ENCODE results near the gene CEP70.
"Not testable (repeated sequence)": the region's sequence is repeated elsewhere in the genome, so short reads cannot be mapped to it uniquely, and the experiment has no call there.

The CEP70 gene

DNA sequence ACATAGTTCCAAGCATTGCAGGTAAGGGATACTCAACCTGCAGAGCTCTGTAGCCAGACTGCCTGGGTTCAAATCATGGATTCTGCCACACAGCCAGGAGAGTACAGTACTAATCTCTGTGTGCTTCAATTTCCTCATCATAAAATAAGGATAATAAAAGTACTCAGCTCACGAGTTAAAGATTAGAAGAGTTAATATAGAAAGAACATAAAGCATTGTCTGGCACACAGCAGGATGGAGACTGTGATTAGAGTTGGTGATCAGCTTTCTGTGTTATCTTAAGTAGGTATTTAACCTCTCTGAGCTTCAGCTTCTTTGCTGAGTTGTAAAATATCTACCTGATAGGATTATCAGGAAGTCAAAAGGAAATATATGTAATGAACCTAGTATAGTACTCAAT is 2.7 kb downstream of the CEP70 start:
- DNase-seq, result no peak

DNA sequence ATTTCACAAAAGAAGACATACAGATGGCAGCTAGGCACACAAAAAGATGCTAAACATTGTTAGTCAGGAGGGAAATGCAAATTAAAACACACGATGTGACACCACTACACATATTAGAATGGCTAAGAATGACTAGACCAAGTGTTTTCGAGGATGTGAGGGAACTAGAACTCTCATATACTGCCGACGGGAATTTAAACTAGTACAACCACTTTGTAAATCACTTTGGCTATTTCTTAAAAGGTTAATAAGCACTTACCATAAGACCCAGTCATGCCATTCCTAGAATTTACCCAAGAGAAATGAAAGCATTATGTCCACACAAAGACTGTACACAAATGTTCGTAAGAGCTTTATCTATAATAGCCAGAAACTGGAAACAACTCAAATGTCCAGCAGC is 5.6 kb downstream of the CEP70 start:
- no peak for DNase-seq

DNA sequence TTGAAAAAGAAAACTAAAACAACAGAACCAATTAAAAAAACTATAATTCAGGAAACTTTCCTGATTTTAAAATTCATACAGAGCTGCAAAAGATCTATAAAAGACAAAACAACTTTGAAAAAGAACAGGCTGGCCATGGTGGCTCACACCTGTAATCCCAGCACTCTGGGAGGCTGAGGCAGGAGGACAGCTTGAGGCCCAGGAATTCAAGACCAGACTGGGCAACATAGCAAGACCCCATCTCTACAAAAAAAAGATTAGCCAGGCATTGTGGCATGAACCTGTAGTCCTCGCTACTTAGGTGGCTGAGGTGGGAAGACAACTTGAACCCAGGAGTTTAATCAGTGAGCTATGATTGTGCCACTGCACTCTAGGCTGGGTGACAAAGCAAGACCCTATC is 6.7 kb downstream of the CEP70 start:
- no peak for DNase-seq

DNA sequence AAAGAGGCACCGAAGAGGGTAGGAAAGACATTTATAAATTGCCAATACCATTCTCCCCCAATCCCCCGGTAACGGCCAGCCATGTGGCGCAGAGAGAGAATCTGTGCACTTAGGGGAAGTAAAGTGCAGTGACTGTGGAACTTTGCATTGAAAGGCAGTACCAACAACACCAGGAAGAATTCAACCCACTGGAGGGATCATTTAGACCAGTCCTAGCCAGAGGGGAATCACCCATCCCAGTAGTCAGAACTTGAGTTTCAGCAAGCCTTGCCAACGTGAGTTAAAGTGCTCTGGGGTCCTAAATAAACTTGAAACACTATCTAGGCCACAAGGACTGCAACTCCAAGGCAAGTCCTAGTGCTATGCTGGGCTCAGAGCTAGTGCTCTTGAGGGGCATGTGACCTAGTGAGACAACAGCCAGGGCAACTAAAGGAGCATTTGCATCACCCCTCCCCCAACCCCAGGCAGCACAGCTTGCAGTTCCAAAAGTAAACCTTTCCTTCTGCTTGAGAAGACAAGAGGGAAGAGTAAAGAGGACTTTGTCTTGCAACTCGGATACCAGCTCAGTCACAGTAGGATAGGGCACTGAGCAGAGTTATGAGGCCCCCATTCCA is 15.0 kb downstream of the CEP70 start:
- no peak for DNase-seq

DNA sequence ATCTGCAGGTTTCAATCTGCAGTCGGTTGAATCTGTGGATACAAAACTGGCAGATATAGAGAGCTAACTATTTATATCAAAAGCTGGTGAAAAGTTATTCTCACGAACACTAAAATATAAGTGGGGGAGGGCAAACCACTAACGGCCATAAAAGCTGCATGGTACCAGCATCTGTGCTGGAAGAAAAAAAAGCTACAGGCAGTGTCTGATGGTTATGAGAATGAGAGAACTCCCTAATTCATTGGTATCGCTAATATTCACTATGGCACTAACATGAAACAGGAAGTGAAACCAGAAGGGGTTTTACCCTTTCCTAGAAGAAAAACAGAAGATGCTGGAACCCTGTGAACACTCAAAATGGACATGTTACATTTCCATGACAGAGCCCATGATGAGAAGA is 15.9 kb downstream of the CEP70 start:
- no peak for DNase-seq

DNA sequence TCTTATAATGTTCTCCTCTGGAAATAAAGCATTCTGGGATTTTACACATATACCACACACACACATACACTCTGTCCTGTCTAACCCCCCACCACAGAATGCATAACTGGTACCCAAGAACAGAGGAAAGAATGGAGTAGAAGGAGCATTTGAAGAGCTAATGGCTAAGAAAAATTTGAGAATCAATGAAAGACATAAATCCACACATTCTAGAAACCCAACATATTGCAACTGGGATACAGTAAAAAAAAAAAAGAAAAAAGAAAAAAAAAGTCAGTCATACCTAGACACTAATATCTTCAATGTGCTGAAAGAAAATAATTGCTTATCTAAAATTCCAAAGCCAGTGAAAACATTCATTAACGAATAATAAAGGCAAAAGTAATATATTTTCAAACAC is 20.9 kb downstream of the CEP70 start:
- DNase-seq, result no peak

DNA sequence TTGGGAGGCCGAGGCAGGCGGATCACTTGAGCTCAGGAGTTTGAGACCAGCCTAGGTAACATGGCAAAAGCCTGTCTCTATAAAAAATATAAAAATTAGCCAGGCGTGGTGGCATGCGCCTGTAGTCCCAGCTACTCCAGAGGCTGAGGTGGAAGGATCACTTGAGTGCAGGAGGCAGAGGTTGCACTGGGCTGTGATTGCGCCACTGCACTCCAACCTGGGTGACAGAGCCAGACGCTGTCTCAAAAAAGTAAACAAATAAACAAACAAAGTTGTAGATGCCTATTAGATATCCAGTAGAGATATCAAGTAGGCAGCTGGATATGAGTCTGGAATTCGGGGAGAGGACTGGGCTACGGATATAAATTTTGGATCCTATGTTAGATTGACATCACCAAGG is 24.4 kb downstream of the CEP70 start:
- not testable (repeated sequence) for DNase-seq

DNA sequence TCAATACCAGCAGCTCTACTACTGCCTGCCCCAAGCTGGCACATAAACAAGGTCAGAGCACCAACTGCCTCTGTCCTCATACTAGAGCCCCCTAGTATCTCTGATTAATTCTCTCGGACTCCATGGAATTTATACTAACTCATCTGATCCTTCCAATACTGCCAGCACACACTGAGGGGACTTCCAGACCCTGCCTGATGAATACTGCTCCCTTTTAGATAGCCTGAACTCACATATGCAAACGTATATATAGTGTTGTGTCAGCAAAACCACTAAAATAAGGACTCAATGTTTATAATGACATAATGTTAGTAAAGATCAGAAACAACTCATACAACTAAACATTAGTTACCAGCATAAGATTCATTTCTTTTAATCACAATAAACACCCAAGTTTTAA is 25.0 kb downstream of the CEP70 start:
- no peak for DNase-seq

DNA sequence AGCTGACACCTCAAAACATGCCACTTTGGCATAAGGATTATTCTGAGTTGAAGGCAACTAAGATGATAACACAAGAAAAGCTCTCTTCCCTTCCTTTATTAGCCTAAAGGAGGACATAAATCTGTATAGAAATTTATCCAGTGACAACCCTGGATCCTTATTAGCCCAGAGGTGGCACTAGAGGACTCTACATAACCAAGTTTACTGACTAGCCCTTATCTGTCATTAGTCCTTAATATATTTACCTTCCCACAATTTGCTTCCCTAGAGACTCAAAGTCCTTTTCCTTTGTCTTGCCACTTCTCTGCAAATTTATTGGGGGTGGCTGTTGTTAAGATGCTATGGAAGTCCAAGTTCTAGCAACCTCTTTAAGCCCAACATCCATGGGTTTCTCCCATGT is 26.7 kb downstream of the CEP70 start:
- DNase-seq, result no peak

DNA sequence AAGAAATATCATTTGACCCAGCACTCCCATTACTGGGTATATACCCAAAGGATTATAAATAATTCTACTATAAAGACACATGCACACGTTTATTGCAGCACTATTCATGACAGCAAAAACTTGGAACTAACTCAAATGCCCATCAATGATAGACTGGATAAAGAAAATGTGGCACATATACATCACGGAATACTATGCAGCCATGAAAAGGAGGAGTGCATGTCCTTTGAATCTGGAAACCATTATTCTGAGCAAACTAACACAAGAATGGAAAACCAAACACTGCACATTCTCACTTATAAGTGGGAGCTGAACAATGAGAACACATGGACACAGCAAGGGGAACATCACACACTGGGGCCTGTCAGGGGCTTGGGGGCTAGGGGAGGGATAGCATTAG is 27.8 kb downstream of the CEP70 start:
- DNase-seq, result not testable (repeated sequence)

DNA sequence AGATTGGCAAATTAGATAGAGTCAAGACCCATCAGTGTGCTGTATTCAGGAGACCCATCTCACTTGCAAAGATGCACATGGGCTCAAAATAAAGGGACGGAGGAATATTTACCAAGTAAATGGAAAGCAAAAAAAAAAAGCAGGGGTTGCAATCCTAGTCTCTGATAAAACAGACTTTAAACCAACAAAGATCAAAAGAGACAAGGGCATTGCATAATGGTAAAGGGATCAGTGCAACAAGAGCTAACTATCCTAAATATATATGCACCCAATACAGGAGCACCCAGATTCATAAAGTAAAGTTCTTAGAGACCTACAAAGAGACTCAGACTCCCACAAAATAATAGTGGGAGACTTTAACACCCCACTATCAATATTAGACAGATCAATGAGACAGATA is 31.2 kb downstream of the CEP70 start:
- not testable (repeated sequence) for DNase-seq

DNA sequence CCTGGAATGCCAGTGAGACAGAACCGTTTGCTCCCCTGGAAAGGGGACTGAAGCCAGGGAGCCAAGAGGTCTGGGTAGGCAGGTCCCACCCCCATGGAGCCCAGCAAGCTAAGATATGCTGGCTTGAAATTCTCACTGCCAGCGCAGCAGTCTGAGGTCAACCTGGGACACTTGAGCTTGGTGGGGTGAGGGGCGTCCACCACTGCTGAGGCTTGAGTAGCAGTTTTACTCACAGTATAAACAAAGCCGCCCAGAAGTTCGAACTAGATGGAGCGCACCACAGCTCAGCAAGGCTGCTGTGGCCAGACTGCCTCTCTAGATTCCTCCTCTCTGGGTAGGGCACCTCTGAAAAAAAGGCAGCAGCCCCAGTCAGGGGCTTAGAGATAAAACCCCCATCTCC is 33.6 kb downstream of the CEP70 start:
- DNase-seq, result no peak

DNA sequence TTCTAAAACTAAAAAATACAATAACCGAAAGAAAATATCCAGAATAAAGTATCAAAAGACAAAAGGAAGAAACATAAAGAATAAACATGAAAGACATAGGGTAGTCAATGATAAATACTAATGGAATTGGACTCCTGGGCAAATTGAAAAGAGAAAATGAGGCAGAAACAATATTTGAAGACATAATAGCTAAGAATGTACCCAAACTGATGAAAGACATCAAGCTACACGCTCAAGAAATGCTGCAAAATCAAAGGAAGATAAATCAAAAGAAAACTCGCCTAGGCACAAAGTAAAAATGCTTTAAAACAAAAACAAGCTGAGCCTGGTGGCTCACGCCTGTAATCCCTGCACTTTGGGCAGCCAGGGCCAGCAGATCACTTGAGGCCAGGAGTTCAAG is 34.9 kb downstream of the CEP70 start:
- DNase-seq, result no peak

DNA sequence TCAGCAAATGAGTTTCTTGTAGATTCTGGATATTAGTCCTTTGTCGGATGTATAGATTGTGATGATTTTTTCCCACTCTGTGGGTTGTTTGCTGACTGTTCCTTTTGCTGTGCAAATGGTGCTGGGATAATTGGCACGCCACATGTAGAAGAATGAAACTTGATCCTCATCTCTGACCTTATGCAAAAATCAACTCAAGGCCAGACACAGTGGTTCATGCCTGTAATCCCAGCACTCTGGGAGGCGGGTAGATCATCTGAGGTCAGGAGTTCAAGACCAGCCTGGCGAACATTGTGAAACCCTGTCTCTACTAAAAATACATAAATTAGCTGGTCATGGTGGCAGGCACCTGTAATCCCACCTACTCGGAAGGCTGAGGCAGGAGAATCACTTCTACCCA is 39.3 kb downstream of the CEP70 start:
- not testable (repeated sequence) for DNase-seq

DNA sequence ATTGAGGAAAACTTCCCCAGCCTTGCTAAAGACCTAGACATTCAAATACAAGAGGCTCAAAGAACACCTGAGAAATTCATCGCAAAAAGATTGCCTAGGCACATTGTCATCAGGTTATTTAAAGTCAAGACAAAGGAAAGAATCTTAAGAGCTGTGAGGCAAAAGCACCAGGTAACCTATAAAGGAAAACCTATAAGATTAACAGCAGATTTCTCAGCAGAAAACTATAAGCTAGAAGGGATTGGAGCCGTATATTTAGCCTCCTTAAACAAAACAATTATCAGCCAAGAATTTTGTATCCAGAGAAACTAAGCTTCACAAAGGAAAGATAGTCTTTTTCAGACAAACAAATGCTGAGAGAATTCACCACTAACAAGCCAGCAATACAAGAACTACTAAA is 43.1 kb downstream of the CEP70 start:
- not testable (repeated sequence) for DNase-seq

DNA sequence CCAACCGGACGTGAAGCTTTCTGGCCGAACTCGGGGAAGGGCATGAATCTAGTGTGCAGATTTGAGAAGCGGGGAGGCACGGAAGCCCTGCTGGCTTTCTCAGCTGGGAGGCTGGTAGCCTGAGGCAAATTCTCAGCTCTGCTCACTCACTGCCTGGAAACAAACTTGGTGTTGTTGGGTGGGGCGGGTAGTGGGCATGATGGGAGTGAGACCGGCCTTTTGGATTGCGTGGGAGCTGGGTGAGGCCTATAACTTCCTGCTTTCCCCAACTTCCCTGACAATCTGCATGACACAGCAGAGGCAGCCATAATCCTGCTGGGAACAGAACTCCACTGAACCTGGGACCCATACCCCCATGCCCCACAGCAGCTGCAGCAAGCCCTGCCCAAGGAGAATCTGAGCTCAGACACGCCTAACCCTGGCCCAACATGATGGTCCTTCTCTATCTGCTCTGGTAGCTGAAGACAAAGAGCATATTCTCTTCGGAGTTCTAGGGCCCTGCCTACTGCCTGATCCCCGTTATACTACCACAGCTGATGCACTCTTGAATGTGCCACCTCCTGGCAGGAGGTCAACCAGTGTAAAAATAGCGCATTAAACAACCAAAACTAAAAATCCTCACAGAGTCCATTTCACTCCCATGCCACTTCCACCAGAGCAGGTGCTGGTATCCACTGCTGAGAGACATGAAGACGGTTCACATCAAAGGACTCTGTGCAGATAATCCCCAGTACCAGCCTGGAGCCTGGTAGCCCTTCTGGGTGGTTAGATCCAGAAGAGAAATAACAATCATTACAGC is 44.7 kb downstream of the CEP70 start:
- no peak for DNase-seq

DNA sequence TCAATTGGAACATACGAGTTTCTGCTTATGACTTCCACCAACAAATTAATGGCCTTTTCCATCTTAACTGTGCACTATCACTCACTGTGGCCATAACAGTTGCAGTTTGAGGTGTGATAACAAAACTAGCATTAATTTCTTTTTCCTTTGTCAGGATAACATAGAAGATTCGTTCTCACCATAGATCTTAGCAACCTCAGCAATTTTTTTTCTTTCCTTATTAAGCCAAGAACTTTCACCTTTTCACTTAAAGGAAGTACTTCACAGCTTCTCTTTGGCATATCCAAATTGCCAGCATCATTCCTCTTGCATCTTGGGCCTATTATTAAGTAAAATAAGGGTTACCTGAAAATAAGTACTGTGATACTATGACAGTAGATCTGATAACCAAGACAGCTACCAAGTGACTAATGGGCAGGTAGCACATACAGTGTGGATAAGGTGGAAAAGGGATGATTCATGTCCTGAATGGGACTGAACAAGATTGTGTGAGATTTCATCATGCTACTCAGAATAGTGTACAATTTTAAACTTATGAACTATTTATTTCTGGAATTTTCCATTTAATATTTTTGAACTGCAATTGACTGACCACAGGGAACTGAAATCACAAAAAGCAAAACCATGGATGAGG is 46.6 kb downstream of the CEP70 start:
- DNase-seq, result no peak

DNA sequence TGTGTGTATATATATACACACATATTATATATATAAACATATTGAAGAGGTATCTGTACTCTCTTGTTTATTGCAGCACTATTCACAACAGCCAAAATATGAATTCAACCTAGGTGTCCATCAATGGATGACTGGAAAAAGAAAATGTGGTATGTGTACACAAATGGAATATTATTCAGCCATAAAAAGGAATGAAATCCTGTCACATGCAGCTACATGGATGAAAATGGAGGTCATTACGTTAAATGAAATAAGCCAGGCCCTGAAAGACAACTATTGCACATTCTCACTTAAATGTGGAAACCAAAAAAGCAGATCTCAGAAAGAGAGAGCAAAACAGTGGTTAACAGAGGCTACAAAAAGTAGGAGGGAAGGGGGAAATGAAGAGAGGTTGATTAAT is 49.5 kb downstream of the CEP70 start:
- DNase-seq, result no peak

DNA sequence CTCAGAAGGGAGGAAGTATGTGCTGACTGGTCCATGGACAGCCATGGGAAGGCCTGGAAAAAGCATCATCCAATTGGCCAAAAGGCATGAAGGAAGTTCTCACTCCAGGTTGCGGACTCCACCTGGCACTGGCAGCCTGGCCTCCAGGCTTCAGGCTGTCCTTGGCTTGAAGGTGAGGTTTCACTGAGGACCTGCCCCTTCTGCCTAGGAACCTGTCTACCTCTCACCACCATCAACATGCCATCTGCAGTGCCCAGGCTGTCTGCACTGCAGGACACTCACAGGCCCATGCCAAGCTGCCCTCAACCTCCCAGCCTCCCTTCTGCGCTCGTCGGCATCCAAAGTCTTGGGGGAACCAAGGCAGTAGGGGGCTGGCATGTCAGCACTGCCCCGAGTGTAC is 51.1 kb downstream of the CEP70 start:
- no peak for DNase-seq

DNA sequence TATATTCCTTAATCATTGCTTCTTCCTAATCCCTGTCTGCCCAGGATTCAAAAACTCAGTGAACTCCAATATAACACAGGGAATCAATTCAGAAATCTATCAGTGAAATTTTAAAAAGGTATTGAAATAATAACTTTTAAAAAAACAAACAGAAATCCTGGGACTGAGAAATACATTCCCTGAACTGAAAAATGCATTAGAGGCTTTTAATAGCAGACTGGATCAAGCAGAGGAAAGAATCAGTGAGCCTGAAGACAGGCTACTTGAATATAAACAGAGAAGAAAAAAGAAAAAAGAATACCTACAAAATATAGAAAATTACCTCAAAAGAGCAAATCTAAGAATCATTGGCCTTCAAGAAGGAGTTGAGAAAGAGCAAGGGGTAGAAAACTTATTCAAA is 54.7 kb downstream of the CEP70 start:
- no peak for DNase-seq

DNA sequence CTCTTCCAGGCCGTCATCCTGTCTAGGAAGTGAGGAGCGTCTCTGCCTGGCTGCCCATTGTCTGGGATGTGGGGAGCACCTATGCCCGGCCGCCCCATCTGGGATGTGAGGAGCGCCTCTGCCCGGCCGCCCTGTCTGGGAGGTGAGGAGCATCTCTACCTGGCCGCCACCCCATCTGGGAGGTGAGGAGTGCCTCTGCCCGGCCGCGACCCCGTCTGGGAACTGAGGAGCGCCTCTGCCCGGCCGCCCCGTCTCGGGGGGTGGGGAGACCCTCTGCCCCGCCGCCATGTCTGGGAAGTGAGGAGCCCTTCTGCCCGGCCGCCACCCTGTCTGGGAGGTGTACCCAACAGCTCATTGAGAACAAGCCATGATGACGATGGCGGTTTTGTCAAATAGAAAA is 72.6 kb downstream of the CEP70 start:
- DNase-seq, result not testable (repeated sequence)

DNA sequence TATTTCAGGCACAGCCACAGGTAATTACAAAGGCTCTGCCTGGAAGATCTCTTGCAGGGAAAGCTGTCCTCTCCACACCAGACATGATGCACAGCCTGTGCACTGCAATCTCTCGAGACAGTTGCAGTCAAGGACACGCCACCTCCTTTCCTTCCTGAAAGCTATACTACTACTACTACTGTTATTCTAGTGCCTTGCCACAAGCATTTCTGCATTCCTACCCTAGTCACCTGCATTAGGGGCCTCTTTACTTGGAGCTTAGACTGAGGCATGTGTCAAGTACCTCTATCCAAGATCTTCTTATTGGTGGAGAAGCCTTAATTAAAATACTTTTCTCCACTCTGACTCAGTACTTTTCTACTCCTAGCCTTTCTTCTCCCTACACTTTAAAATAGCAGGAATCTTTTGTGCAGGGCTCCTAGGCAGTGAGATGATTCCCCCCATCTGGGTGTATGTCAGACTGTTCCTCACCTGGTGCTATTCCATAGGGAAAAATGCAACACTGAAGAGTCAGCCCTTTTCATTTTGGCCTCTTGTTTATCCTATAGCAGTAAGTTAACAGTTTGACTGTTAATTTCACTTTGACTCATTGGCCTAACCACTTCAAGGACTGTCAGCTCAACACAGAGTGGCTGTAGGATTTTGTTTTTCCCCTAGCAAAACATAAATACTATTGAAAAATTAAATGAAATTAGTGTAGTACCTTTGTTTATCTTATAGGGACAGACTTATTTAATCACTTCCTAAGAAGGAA is 80.8 kb downstream of the CEP70 start:
- DNase-seq, result no peak

DNA sequence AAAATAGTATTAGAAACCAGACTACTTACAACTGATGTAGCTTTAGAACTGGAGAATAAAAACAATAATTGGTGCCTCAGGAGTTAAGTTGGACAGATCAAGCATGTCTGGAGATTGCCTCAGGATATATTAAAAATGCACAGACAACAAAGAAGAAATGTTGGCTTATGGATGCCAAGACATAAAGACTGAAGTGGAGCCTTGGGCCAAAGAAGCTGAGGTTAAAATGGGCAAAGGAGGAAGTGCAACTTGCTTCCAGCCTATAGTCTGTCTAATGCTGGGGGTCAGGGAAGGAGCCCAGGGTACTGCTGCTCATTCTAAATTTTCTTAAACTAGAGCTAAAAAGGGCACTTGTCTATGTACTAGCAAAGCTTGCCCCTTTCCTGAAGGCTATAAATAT is 82.1 kb downstream of the CEP70 start:
- DNase-seq, result no peak

DNA sequence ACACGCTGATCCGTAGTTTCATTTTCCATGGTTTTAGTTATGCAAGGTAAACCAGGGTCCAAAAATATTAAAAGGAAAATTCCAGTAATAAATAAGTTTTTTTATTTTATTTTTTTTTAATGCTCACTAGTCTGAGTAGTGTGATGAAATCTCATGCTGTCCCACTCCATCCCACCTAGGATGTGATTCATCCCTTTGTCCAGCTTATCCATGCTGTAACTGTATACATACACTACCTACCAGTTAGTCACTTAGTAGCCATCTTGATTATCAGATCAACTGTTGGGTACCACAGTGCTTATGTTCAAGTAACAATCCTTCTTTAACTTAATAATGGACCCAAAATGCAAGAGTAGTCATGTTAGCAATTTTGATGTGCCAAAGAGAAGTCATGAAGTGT is 84.5 kb downstream of the CEP70 start:
- DNase-seq, result no peak

Measured in NCI-H187 treated with DMSO at 0.1 percent for 48 hours (cell line).